Fibroblast of skin of abdomen (primary cell): Measurements from ENCODE around the gene WFDC2.
"Not testable (repeated sequence)": the region's sequence is repeated elsewhere in the genome, so short reads cannot be mapped to it uniquely, and the experiment has no call there.

Source experiments
- DNase-seq: peaks from one replicate; pipeline ENCODE4 v3.0.0-alpha.2; 2013

Gene WFDC2

DNA sequence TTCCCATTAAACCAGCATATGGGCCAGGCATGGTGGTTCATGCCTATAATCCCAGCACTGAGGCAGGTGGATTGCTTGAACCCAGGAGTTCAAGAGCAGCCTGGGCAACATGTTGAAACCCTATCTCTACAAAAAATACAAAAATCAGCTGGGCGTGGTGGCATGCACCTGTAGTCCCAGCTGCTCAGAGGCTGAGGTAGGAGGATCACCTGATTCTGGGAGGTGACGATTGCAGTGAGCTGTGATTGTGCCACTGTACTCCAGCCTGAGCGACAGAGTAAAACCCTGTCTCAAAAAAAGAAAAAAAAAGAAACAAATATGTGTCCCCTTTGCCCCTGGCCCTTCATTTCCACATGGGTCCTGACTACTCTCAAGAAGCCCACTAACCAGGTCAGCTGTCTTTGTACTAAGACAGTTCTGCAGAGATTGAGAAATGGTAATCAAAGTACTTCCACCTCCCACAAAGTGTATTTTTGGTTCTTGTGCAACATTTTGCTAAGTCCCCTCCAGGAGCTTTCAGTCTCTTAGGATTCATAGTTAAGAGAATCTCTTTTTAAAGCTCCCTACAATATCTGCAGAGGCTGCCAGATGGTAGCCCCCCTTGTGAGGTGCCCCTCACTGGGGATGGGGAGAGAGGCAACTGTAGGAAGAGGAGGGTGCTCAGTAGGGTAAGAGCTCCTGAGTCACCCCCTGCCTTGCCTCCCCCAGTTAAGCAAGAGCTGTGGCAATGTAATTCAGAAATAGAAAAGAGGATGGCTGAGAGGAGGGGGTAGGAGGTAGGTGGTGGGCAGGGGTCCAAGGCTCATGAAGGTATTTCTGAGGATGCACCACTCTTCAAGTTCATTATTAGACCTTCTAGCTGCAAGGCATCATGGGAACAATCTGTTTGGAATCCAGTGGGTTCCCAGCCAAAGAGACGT, 16.5 kb upstream of the WFDC2 start:
- no peak for DNase-seq

DNA sequence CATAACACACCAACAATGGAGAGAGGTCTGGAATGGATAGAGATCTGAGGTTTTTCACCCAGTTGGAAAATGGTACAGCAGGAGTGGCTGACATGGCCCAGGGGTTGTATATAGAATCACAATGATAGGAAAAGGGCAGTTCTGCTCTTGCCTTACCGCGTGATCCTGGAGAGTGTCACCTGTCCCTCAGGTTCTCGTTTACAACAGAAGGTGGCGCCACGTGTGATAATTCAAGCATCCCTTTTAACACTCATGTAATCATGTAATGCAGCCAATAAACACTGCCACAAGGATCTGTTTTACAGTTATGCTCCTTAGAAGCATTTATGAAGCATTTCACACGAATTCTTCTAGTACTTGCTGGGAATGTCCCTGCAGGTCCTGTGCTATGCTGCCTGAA, 12.9 kb upstream of the WFDC2 start:
- no peak for DNase-seq

DNA sequence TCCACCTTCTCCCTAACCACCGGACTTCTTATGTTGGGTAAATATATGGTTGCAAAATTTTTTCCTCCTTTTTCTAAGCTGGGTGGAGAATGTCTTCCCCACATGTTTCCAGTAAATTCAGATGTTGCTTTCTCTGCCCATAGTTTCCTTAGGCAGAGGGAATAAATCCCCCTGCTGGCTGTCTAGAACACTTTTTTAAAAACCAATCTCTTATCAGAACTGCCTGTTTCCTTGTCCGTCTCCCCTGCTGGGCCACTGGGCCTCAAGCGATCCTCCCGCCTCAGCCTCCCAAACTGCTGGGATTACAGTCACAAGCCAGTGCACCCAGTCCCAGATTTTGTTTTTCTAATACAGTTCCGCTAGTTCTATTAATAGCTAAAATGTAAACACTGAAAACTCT, 9.9 kb upstream of the WFDC2 start:
- DNase-seq: no peak

DNA sequence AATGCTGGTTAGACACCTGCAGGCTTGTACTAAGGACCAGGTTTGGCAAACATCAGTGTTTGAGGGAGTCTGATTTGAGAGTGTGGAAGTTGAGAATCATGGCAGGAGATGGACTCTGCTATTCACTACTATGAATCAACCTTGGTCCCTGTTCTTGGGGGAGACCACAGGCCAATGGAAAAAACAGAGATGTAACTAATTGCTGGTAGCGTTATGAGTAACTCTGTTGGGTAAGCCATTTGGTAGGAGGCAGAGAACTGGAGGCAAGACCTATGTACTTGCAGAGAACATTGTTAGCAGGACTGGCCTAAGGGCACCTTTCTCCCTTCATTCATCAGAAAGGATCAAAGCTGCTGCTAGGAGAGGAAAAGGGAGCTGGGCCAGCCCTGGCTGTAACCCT, 8.3 kb upstream of the WFDC2 start:
- DNase-seq: no peak

DNA sequence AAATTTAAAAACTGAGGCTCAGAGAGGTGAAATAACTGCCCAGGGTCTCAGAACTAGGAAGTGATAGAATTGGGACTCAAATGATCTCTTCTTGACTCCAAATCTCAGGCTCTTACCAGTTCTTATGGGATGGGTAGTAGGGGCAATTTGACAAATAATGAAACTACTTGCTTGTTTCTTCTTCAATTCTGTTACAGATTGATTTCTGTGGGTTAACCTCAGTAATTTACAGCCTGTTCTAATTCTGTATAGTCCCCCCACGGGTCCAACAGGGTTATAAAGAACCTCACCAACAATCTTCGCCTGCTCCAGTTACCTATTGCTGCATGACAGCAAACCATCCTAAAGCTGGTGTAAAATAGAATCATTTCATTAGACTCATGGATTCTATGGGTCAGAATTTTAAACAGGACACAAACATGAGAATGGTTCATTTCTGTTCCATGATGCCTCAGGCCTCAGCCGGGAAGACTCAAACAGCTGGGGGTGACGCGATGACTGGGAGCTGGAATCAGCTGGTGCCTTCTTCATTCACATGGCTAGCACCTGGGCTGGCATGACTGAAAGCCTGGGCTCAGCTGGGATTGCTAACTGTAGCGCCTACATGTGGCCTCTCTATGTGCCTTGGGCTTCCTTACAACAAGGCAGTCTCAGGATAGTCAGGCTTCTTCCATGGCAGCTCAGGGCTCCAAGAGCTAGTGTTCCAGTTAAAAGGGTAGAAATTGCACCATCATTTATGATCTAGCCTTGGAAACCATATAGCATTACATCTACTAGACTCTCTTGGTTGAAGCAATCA, 6.6 kb upstream of the WFDC2 start:
- no peak for DNase-seq

DNA sequence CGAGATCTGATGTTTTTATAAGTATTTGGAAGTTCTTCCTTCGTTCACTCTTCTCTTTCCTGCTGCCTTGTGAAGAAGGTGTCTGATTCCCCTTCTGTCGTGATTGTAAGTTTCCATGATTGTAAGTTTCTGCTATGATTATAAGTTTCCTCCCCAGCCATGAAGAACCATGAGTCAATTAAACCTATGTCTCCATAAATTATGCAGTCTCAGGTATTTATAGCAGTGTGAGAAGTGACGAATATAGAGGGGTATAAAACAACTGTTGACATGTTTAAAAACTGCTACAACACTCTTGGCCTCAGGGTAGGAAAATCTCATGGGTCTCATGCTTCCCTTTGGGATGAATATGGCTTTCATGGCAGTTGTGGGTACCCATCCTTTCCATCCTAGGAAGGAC, 5.8 kb upstream of the WFDC2 start:
- DNase-seq: no peak

DNA sequence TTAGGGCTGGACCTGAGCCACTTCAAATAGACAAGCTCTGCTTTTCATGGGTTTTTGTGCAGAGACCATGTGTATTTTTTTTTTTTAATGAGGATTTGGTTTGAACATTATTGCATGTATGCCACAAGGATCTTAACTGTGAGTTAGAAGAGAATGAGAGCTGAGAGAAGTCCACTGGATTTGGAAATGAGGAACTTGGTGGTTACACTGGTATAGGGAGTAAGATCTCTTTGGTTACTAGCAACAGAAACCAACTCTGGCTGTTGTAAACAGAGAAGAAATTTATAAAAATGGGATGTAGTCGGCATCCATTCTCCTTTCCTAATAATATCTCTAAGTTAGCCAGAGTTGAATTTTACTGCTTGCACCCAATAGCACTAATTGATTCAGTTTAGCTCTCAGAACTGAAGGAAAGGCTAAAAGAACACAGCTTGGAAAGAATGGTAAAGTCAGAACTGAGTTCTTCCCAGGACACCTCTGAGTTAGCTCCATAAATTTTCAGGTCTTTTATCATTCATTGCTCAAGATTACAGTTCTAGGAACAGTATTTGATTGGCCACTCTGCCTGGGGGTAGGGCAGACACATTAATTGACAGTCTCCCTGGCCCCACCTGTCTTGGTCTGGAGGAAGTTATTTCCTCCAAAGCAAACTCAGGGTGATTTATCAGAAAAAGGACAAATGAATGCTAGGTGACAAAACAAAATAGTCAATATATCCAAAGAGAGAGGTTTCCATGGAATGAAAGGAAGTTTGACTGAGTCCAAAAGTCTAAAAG, 3.9 kb upstream of the WFDC2 start:
- DNase-seq: no peak

DNA sequence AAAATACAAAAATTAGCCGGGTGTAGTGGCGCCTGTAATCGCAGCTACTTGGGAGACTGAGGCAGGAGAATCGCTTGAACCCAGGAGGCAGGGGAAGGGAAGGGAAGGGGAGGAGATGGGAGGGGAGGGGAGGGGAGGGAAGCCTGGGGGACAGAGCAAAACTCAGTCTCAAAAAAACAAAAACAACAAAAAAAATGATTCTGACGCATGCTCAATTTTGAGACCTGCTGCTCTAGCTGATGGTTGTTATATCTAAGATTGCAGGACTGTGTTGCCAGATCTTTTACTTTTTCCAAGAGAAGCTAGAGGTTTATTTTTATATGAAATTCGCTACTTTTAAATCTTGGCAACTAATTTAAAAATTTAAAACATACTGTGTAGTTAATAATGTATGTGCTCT, 2.4 kb upstream of the WFDC2 start:
- DNase-seq: no peak

DNA sequence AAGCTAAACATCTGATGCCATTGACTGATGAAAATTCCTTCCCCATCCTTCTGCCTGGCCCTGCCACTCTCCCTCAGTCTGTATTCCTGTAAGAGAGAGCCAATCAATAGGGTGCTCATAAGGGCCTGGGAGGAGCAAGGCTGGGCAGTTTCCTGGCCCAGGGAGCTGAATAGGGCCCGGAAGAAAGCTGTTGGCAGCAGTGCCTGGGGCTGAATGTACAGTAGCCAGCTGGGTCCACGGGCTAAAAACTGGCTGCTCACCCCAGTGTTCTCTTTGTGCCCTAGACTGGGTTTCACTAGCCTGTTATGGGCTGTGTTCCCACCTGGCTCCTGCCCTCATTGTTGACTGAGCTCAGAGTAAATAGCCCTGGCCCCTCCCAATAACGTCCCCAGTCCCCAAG, 1.7 kb upstream of the WFDC2 start:
- no peak for DNase-seq

DNA sequence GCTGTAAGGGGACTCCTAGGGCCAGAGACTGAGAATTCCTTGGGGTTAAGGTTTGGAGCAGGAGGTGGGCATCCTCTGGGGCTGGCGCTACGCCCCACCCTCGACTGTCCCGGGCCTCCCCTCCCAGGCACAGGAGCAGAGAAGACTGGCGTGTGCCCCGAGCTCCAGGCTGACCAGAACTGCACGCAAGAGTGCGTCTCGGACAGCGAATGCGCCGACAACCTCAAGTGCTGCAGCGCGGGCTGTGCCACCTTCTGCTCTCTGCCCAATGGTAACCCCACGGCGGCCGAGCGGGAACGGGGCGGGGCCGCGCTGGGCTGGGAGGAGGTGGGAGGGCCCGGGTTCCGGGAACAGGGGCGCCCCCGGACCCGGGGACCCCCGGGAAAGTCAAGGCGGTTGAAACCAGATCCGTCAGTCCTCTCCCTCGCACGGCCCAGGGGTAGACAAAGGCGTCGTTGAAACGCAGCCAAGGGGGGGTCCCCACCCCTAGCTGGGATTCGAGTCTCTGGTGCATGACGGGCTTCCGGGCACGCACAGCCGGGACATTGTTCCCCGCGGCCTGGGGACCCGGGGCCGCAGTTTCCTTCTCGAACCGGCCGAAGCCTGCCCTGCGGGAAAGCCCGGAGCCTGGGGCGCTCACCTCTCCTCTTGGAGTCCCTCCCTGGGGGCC, 844 bp downstream of the WFDC2 start:
- no peak for DNase-seq

DNA sequence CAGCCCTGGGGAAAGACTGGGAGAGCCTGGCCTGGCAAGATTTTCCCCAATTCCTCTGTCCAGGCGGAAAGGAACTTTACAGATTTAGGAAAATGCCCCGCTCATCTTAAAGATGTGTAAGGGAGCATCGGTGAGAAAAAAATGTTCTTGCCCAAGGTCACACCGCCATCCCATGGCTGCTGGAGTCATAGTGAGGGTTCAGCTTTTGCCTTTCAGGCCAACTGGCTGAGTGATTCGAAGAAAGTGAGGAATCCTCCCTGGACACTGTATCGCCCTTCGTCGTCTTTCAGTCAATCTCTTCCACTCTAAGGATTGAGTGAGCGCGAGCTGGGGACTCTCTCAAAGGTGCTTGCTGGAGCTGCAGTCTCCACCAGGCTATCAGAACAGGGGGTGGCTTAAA, 1.4 kb downstream of the WFDC2 start:
- DNase-seq: no peak

DNA sequence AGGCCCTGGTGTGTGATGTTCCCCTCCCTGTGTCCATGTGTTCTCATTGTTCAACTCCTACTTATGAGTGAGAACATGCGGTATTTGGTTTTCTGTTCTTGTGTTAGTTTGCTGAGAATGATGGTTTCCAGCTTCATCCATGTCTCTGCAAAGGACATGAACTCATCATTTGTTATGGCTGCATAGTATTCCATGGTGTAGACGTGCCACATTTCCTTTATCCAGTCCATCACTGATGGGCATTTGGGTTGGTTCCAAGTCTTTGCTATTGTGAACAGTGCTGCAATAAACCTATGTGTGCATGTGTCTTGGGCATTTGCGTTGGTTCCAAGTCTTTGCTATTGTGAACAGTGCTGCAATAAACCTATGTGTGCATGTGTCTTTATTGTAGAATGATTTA, 2.7 kb downstream of the WFDC2 start:
- not testable (repeated sequence) for DNase-seq

DNA sequence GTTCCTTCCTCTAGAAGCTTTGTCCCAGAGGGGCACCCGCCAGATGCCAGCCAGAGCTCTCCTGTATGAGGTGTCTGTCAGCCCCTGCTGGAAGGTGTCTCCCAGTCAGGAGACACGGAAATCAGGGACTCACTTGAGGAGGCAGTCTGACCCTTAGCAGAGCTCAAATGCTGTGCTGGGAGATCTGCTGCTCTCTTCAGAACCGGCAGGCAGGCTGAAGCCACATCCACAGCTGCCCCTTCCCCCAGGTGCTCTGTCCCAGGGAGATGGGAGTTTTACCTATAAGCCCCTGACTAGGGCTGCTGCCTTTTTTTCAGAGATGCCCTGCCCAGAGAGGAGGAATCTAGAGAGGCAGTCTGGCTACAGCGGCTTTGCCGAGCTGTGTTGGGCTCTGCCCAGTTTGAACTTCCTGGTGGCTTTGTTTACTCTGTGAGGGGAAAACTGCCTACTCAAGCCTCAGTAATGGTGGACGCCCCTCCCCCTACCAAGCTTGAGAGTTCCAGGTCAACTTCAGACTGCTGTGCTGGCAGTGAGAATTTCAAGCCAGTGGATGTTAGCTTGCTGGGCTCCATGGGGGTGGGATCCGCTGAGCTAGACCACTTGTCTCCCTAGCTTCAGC, 8.1 kb downstream of the WFDC2 start:
- not testable (repeated sequence) for DNase-seq

DNA sequence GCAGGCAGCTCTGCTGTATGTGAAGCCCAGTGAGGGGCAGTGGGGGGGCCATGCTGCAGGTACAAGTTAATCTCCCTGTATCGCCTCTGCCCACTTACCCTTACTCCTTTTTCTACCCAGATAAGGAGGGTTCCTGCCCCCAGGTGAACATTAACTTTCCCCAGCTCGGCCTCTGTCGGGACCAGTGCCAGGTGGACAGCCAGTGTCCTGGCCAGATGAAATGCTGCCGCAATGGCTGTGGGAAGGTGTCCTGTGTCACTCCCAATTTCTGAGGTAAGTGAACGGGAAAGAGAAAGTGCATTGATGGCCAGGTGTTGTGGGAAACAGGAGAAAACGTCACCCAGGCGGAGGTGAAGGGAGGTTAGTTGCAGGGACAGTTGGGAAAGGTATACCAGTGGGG, 10.3 kb downstream of the WFDC2 start:
- no peak for DNase-seq

DNA sequence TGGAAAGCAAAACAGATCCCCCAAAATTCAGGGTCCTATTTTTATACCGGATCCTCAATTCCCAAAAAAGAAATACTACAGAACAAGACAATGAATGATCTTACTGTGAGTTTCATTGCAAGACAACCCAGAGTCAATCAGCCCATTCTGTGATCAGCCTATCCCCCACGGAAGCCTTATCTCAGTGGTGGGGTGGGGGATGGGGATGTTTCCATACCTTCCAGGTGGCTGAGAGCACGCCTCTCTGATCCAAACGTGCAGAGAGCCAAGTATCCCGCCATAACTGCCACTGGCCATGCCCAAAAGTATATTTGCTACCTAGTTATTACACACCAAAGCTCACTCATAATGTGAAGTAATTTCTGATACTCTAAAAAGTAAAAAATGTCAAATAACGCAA, 15.1 kb downstream of the WFDC2 start:
- no peak for DNase-seq

DNA sequence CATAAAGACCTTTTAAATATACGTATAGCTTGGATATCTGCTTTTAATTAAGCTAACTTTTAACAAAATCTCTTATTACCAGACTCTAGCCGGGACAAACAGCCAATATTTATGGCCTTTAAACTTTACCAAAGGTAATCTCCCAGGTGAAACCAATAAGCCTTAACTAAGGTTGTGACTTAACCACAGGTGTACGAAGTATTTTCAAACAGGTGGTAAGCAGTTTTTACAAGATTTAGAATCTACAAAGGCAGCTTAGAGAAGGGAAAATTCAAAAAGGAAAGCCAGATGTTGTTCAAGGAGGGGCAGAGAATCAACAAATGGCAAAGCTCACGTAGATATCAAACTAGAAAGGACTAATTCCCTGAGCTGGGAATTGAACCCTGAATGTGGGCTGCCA, 15.8 kb downstream of the WFDC2 start:
- DNase-seq: no peak

DNA sequence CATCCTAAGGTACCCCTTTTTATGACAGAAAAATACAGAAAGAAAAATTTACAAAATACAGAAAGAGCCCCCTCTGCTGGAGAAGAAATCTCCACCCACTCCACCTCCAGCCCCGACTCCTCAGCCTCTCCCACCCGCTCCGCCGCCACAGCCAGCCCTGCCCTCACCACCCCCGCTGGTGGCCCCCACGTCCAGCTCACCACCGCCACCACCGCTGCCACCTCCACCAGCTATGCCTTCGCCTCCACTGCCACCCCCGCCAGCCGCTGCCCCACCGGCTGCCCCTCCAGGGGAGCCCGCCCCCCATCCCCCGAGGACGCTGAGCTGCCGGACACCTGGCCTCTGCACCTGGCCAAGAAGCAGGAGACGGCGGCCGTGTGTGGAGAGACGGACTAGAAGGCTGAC, 17.7 kb downstream of the WFDC2 start:
- no peak for DNase-seq

DNA sequence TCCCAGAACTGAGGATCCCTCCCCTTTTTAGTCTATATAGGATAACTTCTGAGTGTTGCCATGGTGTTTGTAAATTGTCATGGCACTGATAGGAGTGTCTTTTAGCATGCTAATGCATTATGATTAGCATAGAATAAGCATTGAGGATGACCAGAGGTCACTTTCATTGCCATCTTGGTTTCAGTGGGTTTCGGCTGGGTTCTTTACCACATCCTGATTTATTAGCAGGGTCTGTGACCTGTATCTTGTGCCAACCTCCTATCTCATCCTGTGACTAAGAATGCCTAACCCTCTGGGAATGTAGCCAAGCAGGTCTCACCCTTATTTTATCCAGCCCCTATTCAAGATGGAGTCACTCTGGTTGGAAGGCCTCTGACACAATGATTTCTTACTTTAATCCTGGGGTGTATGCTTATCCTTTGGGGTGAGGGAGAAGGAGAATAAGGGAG, 19.6 kb downstream of the WFDC2 start:
- no peak for DNase-seq

DNA sequence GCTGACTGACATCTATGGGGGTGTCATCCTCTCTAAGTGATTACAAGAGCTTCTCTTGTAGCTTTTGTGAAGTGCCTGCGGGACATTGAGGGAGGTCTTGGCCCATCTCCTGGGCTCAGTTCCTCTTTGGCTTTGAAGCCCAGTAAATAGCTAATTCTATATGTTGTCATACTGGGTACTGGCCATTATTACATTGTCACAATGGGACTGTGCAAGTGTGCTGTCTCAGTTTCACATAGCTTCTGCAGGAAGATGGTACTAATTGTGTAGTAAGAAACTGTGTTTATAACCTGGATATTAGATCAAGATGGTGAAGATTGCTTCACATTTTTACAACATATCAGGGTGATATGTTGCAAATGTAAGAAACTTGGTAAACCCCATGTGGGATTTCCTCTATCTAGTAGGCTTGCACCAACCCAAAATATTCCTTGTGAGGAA, 26.0 kb downstream of the WFDC2 start:
- no peak for DNase-seq

DNA sequence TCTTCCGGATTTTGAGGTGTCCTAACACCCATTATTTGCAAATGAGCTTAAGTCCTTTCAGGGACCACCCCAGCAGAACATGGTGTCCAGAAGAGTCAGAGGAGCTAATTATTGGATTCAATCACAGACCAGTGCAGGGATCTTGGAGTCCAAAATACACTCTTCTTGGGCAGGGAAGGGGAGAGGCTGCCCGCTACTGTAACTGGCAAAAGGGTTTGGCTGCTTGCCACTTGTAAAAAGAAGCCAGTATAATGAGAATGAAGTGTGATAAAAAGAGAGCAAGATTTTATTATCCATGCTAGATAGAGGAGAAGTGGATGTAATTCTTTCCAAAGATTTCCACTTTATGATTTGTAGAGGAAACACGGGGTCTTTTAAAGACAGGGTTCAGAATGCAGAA, 26.6 kb downstream of the WFDC2 start:
- no peak for DNase-seq

DNA sequence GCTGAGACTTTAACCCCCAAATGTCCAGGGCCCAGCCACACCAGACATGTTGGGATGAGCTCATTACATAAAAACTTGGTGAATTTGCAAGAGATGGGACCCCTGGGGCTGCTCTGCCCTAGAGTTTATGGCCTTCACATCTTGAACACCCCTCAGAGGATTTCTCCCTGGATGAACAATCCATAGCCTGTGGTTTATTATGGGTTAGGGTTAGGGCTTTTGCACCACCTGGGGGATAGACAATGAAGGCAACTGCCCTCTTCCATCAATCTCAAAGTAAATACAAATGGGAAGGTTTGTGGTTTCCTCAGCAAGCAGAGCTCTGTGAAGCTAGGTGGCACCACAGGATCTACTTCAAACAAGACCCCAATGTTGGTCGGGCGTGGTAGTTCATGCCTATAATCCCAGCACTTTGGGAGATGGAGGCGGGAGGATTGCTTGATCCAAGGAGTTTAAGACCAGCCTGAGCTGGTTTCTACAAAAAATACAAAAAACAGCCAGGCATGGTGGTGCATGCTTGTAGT, 28.5 kb downstream of the WFDC2 start:
- no peak for DNase-seq

DNA sequence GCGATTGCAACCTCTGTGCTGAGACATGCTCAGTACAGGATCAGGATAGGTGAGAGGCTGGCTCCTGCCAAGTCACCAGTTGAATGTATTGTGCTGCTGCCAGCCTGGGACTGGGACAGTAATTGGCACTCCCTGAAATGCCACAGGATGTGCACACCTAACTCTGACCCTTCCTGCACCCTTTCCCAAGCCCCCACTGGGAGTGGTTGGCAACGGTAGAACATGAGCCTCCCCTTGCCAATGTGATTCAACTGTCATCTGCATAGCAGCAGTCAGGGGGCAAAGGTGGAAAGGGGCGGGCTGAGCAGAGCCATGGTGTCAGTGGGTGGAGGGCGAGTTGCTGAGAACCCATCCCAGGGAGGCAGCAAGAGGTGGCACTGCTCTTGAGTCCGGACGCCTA, 30.5 kb downstream of the WFDC2 start:
- DNase-seq: no peak
